Ureter (tissue), 1 donor: ENCODE results near the gene TNFAIP8. TPM values are rescaled to one million over a fixed set of nuclear protein-coding genes. Genes with fewer than 3 reads are reported as not detected.

Experiments
- DNase-seq: peaks from one replicate; pipeline ENCODE4 v3.0.0-alpha.2; 2020; ENCODE audit warnings: low spot score
- total RNA-seq: library from RNA; stranded (reverse); gene quantifications from one replicate; pipeline ENCODE4 v1.2.4, GENCODE V29; 2023
- donor health status: DM: yes; HTN: yes; CAD: no.

TNFAIP8 gene
- total RNA-seq, 1 donor from 2014 or later: 25.3 TPM

GRCh38 chr5:119328753-119329602 lies 26.8 kb upstream of the TNFAIP8 start:
- no peak for DNase-seq

- no peak for DNase-seq
These were observed 26.2 kb upstream of the TNFAIP8 start for GRCh38 chr5:119329666-119330065.

- no peak for DNase-seq
These were observed 25.2 kb upstream of the TNFAIP8 start for GRCh38 chr5:119330367-119331183.

- no peak for DNase-seq
These were observed 24.2 kb upstream of the TNFAIP8 start for GRCh38 chr5:119331566-119332095.

- no peak for DNase-seq
These were observed 23.6 kb upstream of the TNFAIP8 start for GRCh38 chr5:119332208-119332607.

- no peak for DNase-seq
These were observed 22.8 kb upstream of the TNFAIP8 start for GRCh38 chr5:119332978-119333401.

GRCh38 chr5:119333421-119333851 lies 22.4 kb upstream of the TNFAIP8 start:
- no peak for DNase-seq

- DNase-seq: no peak
These were observed 20.6 kb upstream of the TNFAIP8 start for GRCh38 chr5:119335261-119335677.

- no peak for DNase-seq
These were observed 19.6 kb upstream of the TNFAIP8 start for GRCh38 chr5:119336262-119336661.

GRCh38 chr5:119336845-119337580 lies 18.8 kb upstream of the TNFAIP8 start:
- DNase-seq: no peak

GRCh38 chr5:119338326-119338946 lies 17.4 kb upstream of the TNFAIP8 start:
- no peak for DNase-seq

GRCh38 chr5:119339344-119339743 lies 16.5 kb upstream of the TNFAIP8 start:
- no peak for DNase-seq

- DNase-seq: no peak
These were observed 15.9 kb upstream of the TNFAIP8 start for GRCh38 chr5:119339965-119340364.

GRCh38 chr5:119340597-119341218 lies 15.1 kb upstream of the TNFAIP8 start:
- no peak for DNase-seq

GRCh38 chr5:119341452-119342349 lies 14.1 kb upstream of the TNFAIP8 start:
- DNase-seq: no peak

GRCh38 chr5:119342406-119342805 lies 13.4 kb upstream of the TNFAIP8 start:
- no peak for DNase-seq

- DNase-seq: no peak
These were observed 12.8 kb upstream of the TNFAIP8 start for GRCh38 chr5:119343052-119343451.

- DNase-seq: no peak
These were observed 12.1 kb upstream of the TNFAIP8 start for GRCh38 chr5:119343766-119344165.

GRCh38 chr5:119344231-119344630 lies 11.6 kb upstream of the TNFAIP8 start:
- no peak for DNase-seq

GRCh38 chr5:119345861-119346260 lies 10.0 kb upstream of the TNFAIP8 start:
- DNase-seq: no peak
